H1 (cell line): ENCODE data around the gene METRNL. TPM values are rescaled to one million over a fixed set of nuclear protein-coding genes. Genes with fewer than 3 reads are reported as not detected.

Experiments
- CTCF ChIA-PET: fragments of 300-600 bp; sonication (Branson Sonifier 250); formaldehyde crosslinking; loops from one replicate; lab custom pipeline; 2021; ENCODE audit not compliant: partially characterized antibody; lab: Charles Lee
- POLR2A ChIA-PET: fragments of 300-600 bp; sonication (Branson Sonifier 250); formaldehyde crosslinking; loops from one replicate; lab custom pipeline; 2021; ENCODE audit warnings: inconsistent platforms; ENCODE audit not compliant: partially characterized antibody; lab: Charles Lee
- DNase-seq, 2 experiments: peaks; one replicate each; pipeline versions ENCODE4 v3.0.0 to v3.0.0-alpha.2; 2010 to 2022; ENCODE audit warnings: low spot score in 2 of 2, low read depth in 1 of 2, mixed read lengths in 1 of 2
- FAIRE-seq: peaks from 2 replicates; lab custom pipeline; 2011; peaks lifted over from hg19 to GRCh38; lab: Jason Lieb, UNC
- H2AFZ ChIP-seq: 2 replicates; pipeline ENCODE4 v1.8.1; 2012; ENCODE audit warnings: low read length, inconsistent platforms
- H2AK5ac ChIP-seq: 2 replicates; pipeline ENCODE4 v1.6.1; 2013; ENCODE audit warnings: low read depth, low read length
- H2BK120ac ChIP-seq: replicated peaks from 2 replicates; pipeline ENCODE3; 2013; ENCODE audit warnings: low read depth, low read length, inconsistent platforms
- H2BK12ac ChIP-seq: 2 replicates; pipeline ENCODE4 v1.6.1; 2013; ENCODE audit warnings: low read depth, low read length
- H2BK15ac ChIP-seq: 2 replicates; pipeline ENCODE4 v1.6.1; 2013; ENCODE audit warnings: low read length
- H2BK20ac ChIP-seq: 2 replicates; pipeline ENCODE4 v1.6.1; 2013; ENCODE audit warnings: low read length
- H2BK5ac ChIP-seq: 2 replicates; pipeline ENCODE4 v1.6.1; 2013; ENCODE audit warnings: low read depth, low read length
- H3K14ac ChIP-seq: 2 replicates; pipeline ENCODE4 v1.6.1; 2013; ENCODE audit warnings: inconsistent platforms; ENCODE audit not compliant: insufficient read length
- H3K18ac ChIP-seq: 2 replicates; pipeline ENCODE4 v1.6.1; 2013; ENCODE audit warnings: low read length; ENCODE audit errors: extremely low read depth
- H3K23ac ChIP-seq: 2 replicates; pipeline ENCODE4 v1.6.1; 2013; ENCODE audit warnings: inconsistent platforms; ENCODE audit not compliant: insufficient read length
- H3K23me2 ChIP-seq: 2 replicates; pipeline ENCODE4 v1.6.1; 2013; ENCODE audit warnings: low read depth, low read length
- H3K27ac ChIP-seq: 2 replicates; pipeline ENCODE4 v1.6.1; 2011; ENCODE audit warnings: low read depth, low read length, inconsistent platforms
- H3K27me3 ChIP-seq, 4 experiments: replicated peaks in 1 of 4; 1 replicate in 1 of 4; 2 replicates in 3 of 4; pipeline versions ENCODE4 v1.6.1 to v1.8.1; 2011 to 2013; ENCODE audit warnings: low read length in 3 of 4, mild to moderate bottlenecking in 3 of 4, inconsistent platforms in 2 of 4, mixed read lengths in 2 of 4, moderate library complexity in 1 of 4; ENCODE audit not compliant: control insufficient read depth in 3 of 4, insufficient read depth in 3 of 4; ENCODE audit errors: extremely low read depth in 1 of 4
- H3K36me3 ChIP-seq, 4 experiments: 2 replicates each; pipeline versions ENCODE4 v1.6.1 to v1.8.1; 2011 to 2013; ENCODE audit warnings: mild to moderate bottlenecking in 4 of 4, low read length in 3 of 4, moderate library complexity in 2 of 4, control low read depth in 1 of 4, inconsistent platforms in 1 of 4; ENCODE audit not compliant: insufficient read depth in 4 of 4, control insufficient read depth in 2 of 4
- H3K4ac ChIP-seq: replicated peaks from 2 replicates; pipeline ENCODE3; 2013; ENCODE audit warnings: low read length, low read depth, mixed read lengths, inconsistent platforms; ENCODE audit not compliant: insufficient read length
- H3K4me1 ChIP-seq, 4 experiments: replicated peaks in 1 of 4; 1 replicate in 1 of 4; 2 replicates in 3 of 4; pipeline versions ENCODE4 v1.6.1 to v1.8.1; 2011 to 2013; ENCODE audit warnings: low read length in 3 of 4, inconsistent platforms in 2 of 4, mixed read lengths in 1 of 4; ENCODE audit not compliant: insufficient read depth in 4 of 4, control insufficient read depth in 3 of 4
- H3K4me2 ChIP-seq, 2 experiments: 2 replicates each; pipeline versions ENCODE4 v1.6.1 to v1.8.1; 2011 to 2013; ENCODE audit warnings: low read depth in 2 of 2, low read length in 2 of 2, control low read depth in 1 of 2, inconsistent platforms in 1 of 2, mild to moderate bottlenecking in 1 of 2; ENCODE audit not compliant: insufficient read depth in 1 of 2
- H3K4me3 ChIP-seq, 4 experiments: fragments of 200-600, 300-600 bp in 1 of 4; sonication (generic), shearing (Covaris generic), sonication (Bioruptor Twin) in 1 of 4; 2 replicates each; pipeline versions ENCODE4 v1.5.1 to v1.8.1; 2011 to 2016; ENCODE audit warnings: low read length in 4 of 4, low read depth in 3 of 4, control low read depth in 2 of 4, inconsistent platforms in 2 of 4, mild to moderate bottlenecking in 2 of 4, mixed read lengths in 1 of 4, moderate library complexity in 1 of 4; ENCODE audit not compliant: insufficient read depth in 2 of 4; ENCODE audit errors: extremely low read depth in 1 of 4
- H3K56ac ChIP-seq: replicated peaks from 2 replicates; pipeline ENCODE3; 2013; ENCODE audit warnings: low read depth, mild to moderate bottlenecking, mixed read lengths, low read length, inconsistent platforms; ENCODE audit not compliant: insufficient read length
- H3K79me1 ChIP-seq: 2 replicates; pipeline ENCODE4 v1.6.1; 2013; ENCODE audit warnings: low read depth, low read length, control low read depth
- H3K79me2 ChIP-seq, 2 experiments: 2 replicates each; pipeline versions ENCODE4 v1.6.1 to v1.8.1; 2012 to 2013; ENCODE audit warnings: low read length in 2 of 2, mild to moderate bottlenecking in 2 of 2, inconsistent platforms in 1 of 2; ENCODE audit not compliant: insufficient read depth in 2 of 2, control insufficient read depth in 1 of 2
- H3K9ac ChIP-seq, 4 experiments: replicated peaks in 1 of 4; 1 replicate in 1 of 4; 2 replicates in 3 of 4; pipeline versions ENCODE4 v1.6.1 to v1.8.1; 2011 to 2013; ENCODE audit warnings: low read depth in 3 of 4, low read length in 3 of 4, control low read depth in 2 of 4, mild to moderate bottlenecking in 2 of 4, moderate library complexity in 2 of 4, inconsistent platforms in 1 of 4; ENCODE audit errors: extremely low read depth in 1 of 4
- H3K9me3 ChIP-seq, 2 experiments: 2 replicates each; pipeline versions ENCODE4 v1.6.1 to v1.8.1; 2012 to 2013; ENCODE audit warnings: mild to moderate bottlenecking in 2 of 2, moderate library complexity in 2 of 2, control low read depth in 1 of 2, inconsistent platforms in 1 of 2, low read depth in 1 of 2, low read length in 1 of 2, mixed read lengths in 1 of 2; ENCODE audit not compliant: insufficient read depth in 2 of 2
- H4K20me1 ChIP-seq, 2 experiments: replicated peaks in 1 of 2; 2 replicates each; pipeline versions ENCODE3 to v1.8.1; 2011 to 2013; ENCODE audit warnings: inconsistent platforms in 2 of 2, low read length in 2 of 2, mild to moderate bottlenecking in 1 of 2; ENCODE audit not compliant: insufficient read depth in 2 of 2, control insufficient read depth in 1 of 2
- H4K5ac ChIP-seq: 2 replicates; pipeline ENCODE4 v1.6.1; 2013; ENCODE audit warnings: low read length, low read depth, mixed read lengths, inconsistent platforms; ENCODE audit not compliant: insufficient read length
- H4K8ac ChIP-seq: 2 replicates; pipeline ENCODE4 v1.8.0; 2013; ENCODE audit warnings: mild to moderate bottlenecking, moderate library complexity, low read length, inconsistent platforms; ENCODE audit not compliant: insufficient read depth; ENCODE audit errors: extremely low read depth
- H4K91ac ChIP-seq: replicated peaks from 2 replicates; pipeline ENCODE3; 2013; ENCODE audit warnings: low read length, mixed read lengths, inconsistent platforms; ENCODE audit not compliant: insufficient read length
- CTCF ChIP-seq, 3 experiments: IDR thresholded peaks; 1 replicate in 2 of 3; 2 replicates in 1 of 3; pipeline versions ENCODE4 v1.5.1 to v1.6.1; 2011; ENCODE audit warnings: low read length in 3 of 3, mild to moderate bottlenecking in 3 of 3, inconsistent platforms in 2 of 3, low read depth in 1 of 3, moderate library complexity in 1 of 3; ENCODE audit not compliant: insufficient read depth in 1 of 3; ENCODE audit errors: control extremely low read depth in 1 of 3
- HDAC6 ChIP-seq: IDR thresholded peaks from one replicate; pipeline ENCODE4 v1.7.1; 2012; ENCODE audit warnings: low read depth, mild to moderate bottlenecking, inconsistent platforms, low read length, moderate library complexity
- SIRT6 ChIP-seq: IDR thresholded peaks from one replicate; pipeline ENCODE4 v1.7.1; 2012; ENCODE audit warnings: low read length, inconsistent platforms
- SRF ChIP-seq: IDR thresholded peaks from 2 replicates; pipeline ENCODE4 v1.6.1; 2011; ENCODE audit warnings: mild to moderate bottlenecking, low read depth, low read length, moderate library complexity
- TBP ChIP-seq: IDR thresholded peaks from 2 replicates; pipeline ENCODE4 v1.6.1; 2011; ENCODE audit warnings: low read depth, low read length, improper control_type of control experiment
- WGBS, 2 experiments: shearing (Covaris generic) in 1 of 2; methylation state at CpG; one replicate each; pipeline versions ENCODE4 v1.1.6 to v1.1.7; 2013 to 2015; ENCODE audit warnings: low lambda C conversion rate in 2 of 2, mixed read lengths in 2 of 2, inconsistent platforms in 1 of 2, low coverage in 1 of 2, missing lambda C conversion rate in 1 of 2; ENCODE audit not compliant: insufficient replicate concordance in 2 of 2, insufficient coverage in 1 of 2, insufficient read length in 1 of 2; ENCODE audit errors: extremely low coverage in 1 of 2, missing lambda C conversion rate in 1 of 2; 5-methylcytosine and 5-hydroxymethylcytosine counted together
- polyA plus RNA-seq, 7 experiments: library from polyadenylated mRNA; depleted of rRNA in 3 of 7; stranded (reverse) in 5 of 7; unstranded in 2 of 7; fragments of >200 nt in 5 of 7; fragments of 200-250 nt in 2 of 7; gene quantifications; 1 replicate in 5 of 7; 2 replicates in 1 of 7; 4 replicates in 1 of 7; pipeline versions ENCODE4 v1.2.1 to v1.2.3, GENCODE V29; 2011 to 2013; ENCODE audit warnings: missing spikeins in 2 of 7, mixed read lengths in 2 of 7
- total RNA-seq: library from RNA; stranded (reverse); fragmentation: NEBNext Ultra II Directional; extraction: Animal tissue kit (Norgen Biotek cat#: 25700); gene quantifications from 2 replicates; pipeline ENCODE4 v1.2.1, GENCODE V29; 2021

Gene METRNL
- total and polyA plus RNA-seq, 2 of the 8 experiments (the other 6 are each of a cell fraction or from before 2014, with no cell fraction given) = 13.9 to 14.2 TPM

GRCh38 chr17:83129676-83130075, 50.3 kb downstream of the METRNL start:
- Histone ChIP-seq H4K5ac (no peak overlapping the region), H3K9ac (no peak overlapping the region), H3K27ac (no peak overlapping the region), H3K79me2 (no peaks in the 10 kb centered on the region), H3K4me2 (no peak overlapping the region), H3K4me3 (no peak overlapping the region), H2BK15ac (no peak overlapping the region), H2BK20ac (no peak overlapping the region), H2BK12ac (no peak overlapping the region), H3K18ac (no peak overlapping the region), H2BK120ac (no peak overlapping the region), H2AK5ac (no peak overlapping the region), H3K4me1 (no peaks in the 10 kb centered on the region), H4K91ac (no peak overlapping the region), H4K8ac (no peak overlapping the region), H3K14ac (no peak overlapping the region), H4K20me1 (no peaks in the 10 kb centered on the region), H2AFZ (no peak overlapping the region), H3K9me3 (peaks cover 36 to 86% of the 10 kb centered on the region in 2 experiments), H3K36me3 (no peaks in the 10 kb centered on the region), H3K4ac (no peak overlapping the region), H3K79me1 (no peaks in the 10 kb centered on the region), H3K56ac (no peak overlapping the region), H2BK5ac (no peak overlapping the region), H3K23ac (no peak overlapping the region), H3K27me3 (no peaks in the 10 kb centered on the region), H3K23me2 (peaks cover 3% of the 10 kb centered on the region; the same call in 1 of the 2 replicates)
- FAIRE-seq = no peak
- POLR2A ChIA-PET = no interaction called here
- no peak for DNase-seq
- TF ChIP-seq CTCF (IDR thresholded peaks at IDR 0.05; ENCODE audit: control extremely low read depth in 1 of 3, insufficient read depth in 1 of 3, low read depth in 1 of 3, low read length in 3 of 3) (no peak), SIRT6 (no peak), SRF (no peak), HDAC6 (no peak), TBP (no peak)
- CTCF ChIA-PET = no interaction called here
- WGBS, 2 experiments = 89% methylated on average over 12 of the region's 12 CpGs; no CpG with 5 or more reads in 1 of the 2 experiments
